H9 (cell line): ENCODE data around the gene SERPINA6. TPM values are rescaled to one million over a fixed set of nuclear protein-coding genes. Genes with fewer than 3 reads are reported as not detected.

Experiments
- DNase-seq: peaks from one replicate; pipeline ENCODE4 v3.0.0-alpha.2; 2017
- H2AFZ ChIP-seq: one replicate; pipeline ENCODE4 v1.6.1; 2013; ENCODE audit warnings: mild to moderate bottlenecking, low read length, control low read depth, moderate library complexity
- H2AK5ac ChIP-seq: 2 replicates; pipeline ENCODE4 v1.6.1; 2013; ENCODE audit warnings: low read length, control low read depth, mixed read lengths; ENCODE audit not compliant: insufficient read length
- H2BK120ac ChIP-seq: one replicate; pipeline ENCODE4 v1.6.1; 2013; ENCODE audit warnings: low read depth, mild to moderate bottlenecking, low read length, control low read depth, inconsistent platforms; ENCODE audit not compliant: poor library complexity, severe bottlenecking
- H2BK12ac ChIP-seq: 2 replicates; pipeline ENCODE4 v1.6.1; 2013; ENCODE audit warnings: low read length, control low read depth, mixed read lengths, low read depth; ENCODE audit not compliant: insufficient read length
- H2BK15ac ChIP-seq: 2 replicates; pipeline ENCODE4 v1.6.1; 2013; ENCODE audit warnings: low read depth, low read length, control low read depth
- H2BK20ac ChIP-seq: one replicate; pipeline ENCODE4 v1.6.1; 2013; ENCODE audit warnings: low read depth, mild to moderate bottlenecking, low read length, control low read depth, inconsistent platforms; ENCODE audit not compliant: poor library complexity, severe bottlenecking
- H2BK5ac ChIP-seq: 2 replicates; pipeline ENCODE4 v1.6.1; 2013; ENCODE audit warnings: low read length, control low read depth, mixed read lengths; ENCODE audit not compliant: insufficient read length
- H3K14ac ChIP-seq: 2 replicates; pipeline ENCODE4 v1.6.1; 2013; ENCODE audit warnings: low read length, control low read depth; ENCODE audit not compliant: insufficient read depth
- H3K18ac ChIP-seq: 2 replicates; pipeline ENCODE4 v1.6.1; 2013; ENCODE audit warnings: low read depth, mild to moderate bottlenecking, mixed read lengths, low read length, control low read depth; ENCODE audit not compliant: insufficient read length
- H3K23ac ChIP-seq: 2 replicates; pipeline ENCODE4 v1.6.1; 2013; ENCODE audit warnings: low read length, control low read depth, mixed read lengths, low read depth; ENCODE audit not compliant: insufficient read length
- H3K23me2 ChIP-seq: 2 replicates; pipeline ENCODE4 v1.6.1; 2013; ENCODE audit warnings: low read depth, mild to moderate bottlenecking, mixed read lengths, low read length, control low read depth; ENCODE audit not compliant: insufficient read length, poor library complexity, severe bottlenecking
- H3K27ac ChIP-seq: 2 replicates; pipeline ENCODE4 v1.5.1; 2013; ENCODE audit warnings: low read length, control low read depth, mixed read lengths, low read depth; ENCODE audit not compliant: insufficient read length
- H3K27me3 ChIP-seq: 2 replicates; pipeline ENCODE4 v1.6.1; 2013; ENCODE audit warnings: low read length, control low read depth, inconsistent platforms; ENCODE audit not compliant: insufficient read depth
- H3K4ac ChIP-seq: 2 replicates; pipeline ENCODE4 v1.6.1; 2013; ENCODE audit warnings: low read depth, mild to moderate bottlenecking, control low read depth, inconsistent platforms, low read length, moderate library complexity
- H3K4me1 ChIP-seq: 2 replicates; pipeline ENCODE4 v1.6.1; 2013; ENCODE audit warnings: low read length, control low read depth, inconsistent platforms; ENCODE audit not compliant: insufficient read depth
- H3K4me2 ChIP-seq: 2 replicates; pipeline ENCODE4 v1.6.1; 2013; ENCODE audit warnings: low read length, control low read depth, mixed read lengths; ENCODE audit not compliant: insufficient read length, insufficient read depth
- H3K56ac ChIP-seq: 2 replicates; pipeline ENCODE4 v1.6.1; 2013; ENCODE audit warnings: low read depth, mild to moderate bottlenecking, mixed read lengths, low read length, control low read depth; ENCODE audit not compliant: insufficient read length
- H3K79me1 ChIP-seq: 2 replicates; pipeline ENCODE4 v1.6.1; 2013; ENCODE audit warnings: low read depth, mild to moderate bottlenecking, moderate library complexity, low read length, control low read depth, inconsistent platforms; ENCODE audit not compliant: insufficient read depth, poor library complexity, severe bottlenecking
- H3K79me2 ChIP-seq: 2 replicates; pipeline ENCODE4 v1.6.1; 2013; ENCODE audit warnings: low read length, control low read depth, inconsistent platforms; ENCODE audit not compliant: insufficient read depth
- H3K9ac ChIP-seq: 2 replicates; pipeline ENCODE4 v1.6.1; 2013; ENCODE audit warnings: low read length, control low read depth, mixed read lengths; ENCODE audit not compliant: insufficient read length; ENCODE audit errors: extremely low read depth
- H3K9me3 ChIP-seq: one replicate; pipeline ENCODE4 v1.6.1; 2013; ENCODE audit warnings: low read depth, low read length, inconsistent platforms; ENCODE audit not compliant: control insufficient read depth
- H3T11ph ChIP-seq: one replicate; pipeline ENCODE4 v1.6.1; 2013; ENCODE audit warnings: mild to moderate bottlenecking, low read length, control low read depth, inconsistent platforms
- H4K20me1 ChIP-seq: one replicate; pipeline ENCODE4 v1.6.1; 2013; ENCODE audit not compliant: control insufficient read depth, insufficient read length, insufficient read depth
- H4K5ac ChIP-seq: 2 replicates; pipeline ENCODE4 v1.6.1; 2013; ENCODE audit warnings: low read depth, mild to moderate bottlenecking, mixed read lengths, low read length, control low read depth; ENCODE audit not compliant: insufficient read length
- H4K8ac ChIP-seq: replicated peaks from 2 replicates; pipeline ENCODE4 v1.6.1; 2013; ENCODE audit warnings: low read length, control low read depth, mixed read lengths, low read depth; ENCODE audit not compliant: insufficient read length
- H4K91ac ChIP-seq: 2 replicates; pipeline ENCODE4 v1.6.1; 2013; ENCODE audit warnings: low read depth, mild to moderate bottlenecking, moderate library complexity, mixed read lengths, low read length, control low read depth; ENCODE audit not compliant: insufficient read length
- H3K27ac Mint-ChIP-seq, 3 experiments: 2 replicates in 2 of 3; 3 replicates in 1 of 3; pipeline ENCODE4 v1.8.0; 2020 to 2021; ENCODE audit warnings: mixed read lengths in 3 of 3, mild to moderate bottlenecking in 1 of 3, moderate library complexity in 1 of 3
- H3K27me3 Mint-ChIP-seq: 2 replicates; pipeline ENCODE4 v1.8.0; 2021; ENCODE audit warnings: low read depth, mild to moderate bottlenecking, moderate library complexity, mixed read lengths
- H3K36me3 Mint-ChIP-seq, 3 experiments: 2 replicates in 2 of 3; 3 replicates in 1 of 3; pipeline ENCODE4 v1.8.0; 2020 to 2021; ENCODE audit warnings: low read depth in 3 of 3, mixed read lengths in 3 of 3; ENCODE audit not compliant: insufficient read depth in 1 of 3
- H3K4me1 Mint-ChIP-seq, 2 experiments: 2 replicates each; pipeline ENCODE4 v1.8.0; 2020; ENCODE audit warnings: mixed read lengths in 2 of 2
- H3K4me3 Mint-ChIP-seq, 2 experiments: 2 replicates in 1 of 2; 3 replicates in 1 of 2; pipeline ENCODE4 v1.8.0; 2020 to 2021; ENCODE audit warnings: mild to moderate bottlenecking in 2 of 2, mixed read lengths in 2 of 2, moderate library complexity in 1 of 2
- H3K9me3 Mint-ChIP-seq, 2 experiments: 2 replicates in 1 of 2; 3 replicates in 1 of 2; pipeline ENCODE4 v1.8.0; 2020; ENCODE audit warnings: mild to moderate bottlenecking in 2 of 2, mixed read lengths in 2 of 2, moderate library complexity in 1 of 2
- CTCF ChIP-seq: fragments of 200-600 bp; sonication (generic); conservative IDR thresholded peaks from 3 replicates; pipeline ENCODE4 v1.8.0; 2021; ENCODE audit warnings: antibody characterized with exemption, mild to moderate bottlenecking
- total RNA-seq: library from RNA; stranded (reverse); gene quantifications from 2 replicates; pipeline ENCODE4 v1.2.1, GENCODE V29; 2021

SERPINA6 gene
- total RNA-seq, 1 experiment from 2014 or later = not detected

GRCh38 chr14:94348836-94349235 is 25.7 kb upstream of the SERPINA6 start:
- Histone ChIP-seq H2BK20ac (no peak overlapping the region), H3K4me2 (no peak overlapping the region), H3K9me3 (no peaks in the 10 kb centered on the region), H3T11ph (no peak overlapping the region), H3K9ac (no peak overlapping the region), H3K4ac (no peak overlapping the region), H3K27me3 (no peaks in the 10 kb centered on the region), H3K23me2 (no peaks in the 10 kb centered on the region), H2AFZ (no peak overlapping the region), H2BK120ac (no peak overlapping the region), H3K79me1 (no peaks in the 10 kb centered on the region), H2BK5ac (no peak overlapping the region), H3K23ac (no peak overlapping the region), H3K18ac (no peak overlapping the region), H3K27ac (no peak overlapping the region), H3K4me1 (no peaks in the 10 kb centered on the region), H4K8ac (no peak overlapping the region), H3K56ac (no peak overlapping the region), H2BK15ac (no peak overlapping the region), H2AK5ac (no peak overlapping the region), H4K91ac (no peak overlapping the region), H3K79me2 (no peaks in the 10 kb centered on the region), H3K14ac (no peak overlapping the region), H4K20me1 (no peaks in the 10 kb centered on the region), H2BK12ac (no peak overlapping the region), H4K5ac (no peak overlapping the region)
- no peak for TF ChIP-seq CTCF
- H3K9me3 Mint-ChIP-seq = peaks cover 0 to 3% of the 10 kb centered on the region in 2 experiments; a peak in 3 of 5 replicates
- no peak overlapping the region for H3K4me3 Mint-ChIP-seq
- no peak overlapping the region for H3K27ac Mint-ChIP-seq
- no peaks in the 10 kb centered on the region; a peak in 1 of 4 replicates for H3K4me1 Mint-ChIP-seq
- H3K36me3 Mint-ChIP-seq = peaks cover 0 to 4% (median 0%) of the 10 kb centered on the region in 3 experiments; a peak in 1 of 7 replicates
- DNase-seq = no peak
- H3K27me3 Mint-ChIP-seq = peaks cover 6% of the 10 kb centered on the region
